ENCODE measurements around the gene TMEM229A.

DNA sequence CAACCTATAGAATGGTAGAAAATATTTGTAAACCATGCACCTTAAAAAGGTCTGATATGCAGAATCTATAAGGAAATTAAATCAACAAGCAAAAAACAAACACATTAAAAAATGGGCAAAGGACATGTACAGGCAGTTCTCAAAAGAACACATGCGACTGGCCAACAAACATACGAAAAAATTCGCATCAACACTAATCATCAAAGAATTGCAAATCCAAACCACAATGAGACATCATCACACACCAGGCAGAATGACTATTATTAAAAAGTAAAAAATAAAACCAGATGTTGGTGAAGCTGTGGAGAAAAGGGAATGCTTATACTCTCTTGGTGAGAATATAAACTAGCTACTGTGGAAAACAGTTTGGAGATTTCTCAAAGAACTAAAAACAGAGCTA is 33.2 kb downstream of the TMEM229A start:
- TF ChIP-seq CTCF (optimal IDR thresholded peaks at IDR 0.05 in 1 of 3, IDR thresholded peaks at IDR 0.05 in 1 of 3, conservative IDR thresholded peaks at IDR 0.05 in 1 of 3; ENCODE audit: extremely low read depth in 1 of 3, insufficient read depth in 2 of 3, low read length in 3 of 3) (no peak), EZH2 (IDR thresholded peaks at IDR 0.05; ENCODE audit: low read length) (no peak)
